COLO668 (cell line): ENCODE data around the gene INAFM1.
"Not testable (repeated sequence)": the region's sequence is repeated elsewhere in the genome, so short reads cannot be mapped to it uniquely, and the experiment has no call there.

Experiments used
- DNase-seq: peaks from one replicate; lab custom pipeline; 2025; ENCODE audit not compliant: unreplicated experiment; lab: John Stamatoyannopoulos, UW

The INAFM1 gene

GRCh38 chr19:47240996-47241918 lies 33.4 kb upstream of the INAFM1 start:
- DNase-seq, result peak; percentile 93

- DNase-seq, result no peak
Observed at GRCh38 chr19:47241919-47242577, 32.6 kb upstream of the INAFM1 start.

GRCh38 chr19:47243364-47243775 lies 31.3 kb upstream of the INAFM1 start:
- no peak for DNase-seq

DNA sequence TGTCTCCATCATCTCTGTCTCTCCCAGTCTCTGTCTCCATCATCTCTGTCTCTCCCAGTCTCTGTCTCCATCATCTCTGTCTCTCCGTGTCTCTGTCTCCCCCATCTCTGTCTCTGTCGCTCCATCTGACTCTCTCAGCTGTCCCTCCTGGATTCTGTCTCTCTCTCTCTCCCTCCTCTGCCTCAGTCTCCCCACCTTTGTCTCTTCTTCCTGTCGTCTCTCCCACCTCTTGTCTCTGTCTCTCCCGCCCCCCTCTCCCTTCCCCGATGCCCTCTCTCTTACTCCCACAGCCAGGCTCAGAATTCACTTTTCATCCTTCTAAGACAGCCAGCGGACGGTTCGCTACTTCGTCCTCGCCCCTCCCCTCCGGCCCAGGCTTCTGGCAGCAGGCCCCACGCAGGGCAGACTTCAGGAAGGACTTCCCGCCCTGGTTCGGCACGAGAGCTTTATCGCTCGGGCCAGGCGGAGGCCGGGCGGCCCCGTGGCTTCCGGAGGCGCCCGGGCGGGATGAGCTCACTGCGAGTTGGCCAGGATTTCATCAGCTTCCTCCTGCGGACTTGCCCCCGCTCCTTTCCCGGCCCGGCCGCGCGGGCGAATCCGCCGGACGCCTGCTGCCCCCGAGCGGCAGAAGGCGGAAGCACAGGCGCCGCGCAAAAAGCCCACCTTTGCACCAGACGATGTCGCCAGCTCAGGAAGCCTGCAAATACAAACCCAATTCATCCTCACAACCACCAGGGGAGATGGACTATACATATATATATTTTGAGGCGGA lies 30.7 kb upstream of the INAFM1 start:
- DNase-seq, result peak; percentile 93

DNA sequence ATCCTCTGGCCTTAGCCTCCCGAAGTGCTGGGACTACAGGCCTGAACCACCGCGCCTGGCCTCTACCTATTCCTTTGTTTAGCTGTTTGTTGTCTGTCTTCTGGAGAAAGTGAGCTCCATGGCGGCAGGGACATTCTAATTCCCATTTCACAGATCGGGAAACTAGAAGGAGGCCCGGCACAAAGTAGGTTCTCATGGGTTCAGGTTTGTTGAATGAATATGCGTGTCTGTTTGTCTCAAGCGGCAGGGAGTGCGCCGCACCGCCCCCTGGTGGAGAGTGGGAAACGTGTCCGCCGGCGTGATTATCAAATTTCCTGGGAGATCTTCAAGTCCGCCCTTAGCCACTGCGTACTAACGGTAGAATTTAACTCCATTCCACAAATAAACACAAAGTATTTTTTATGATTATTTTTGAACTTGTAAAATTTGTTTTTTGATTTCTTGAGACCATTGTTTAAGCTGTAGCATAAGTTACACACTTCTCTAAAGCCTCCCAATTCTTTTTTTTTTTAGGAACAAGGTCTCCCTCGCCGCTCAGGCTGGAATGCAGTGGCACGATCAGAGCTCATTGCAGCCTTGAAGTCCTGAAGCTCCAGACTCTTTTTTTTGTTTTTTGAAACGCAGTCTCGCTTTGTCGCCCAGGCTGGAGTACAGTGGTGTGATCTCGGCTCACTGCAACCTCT lies 27.2 kb upstream of the INAFM1 start:
- DNase-seq, result peak; percentile 72

DNA sequence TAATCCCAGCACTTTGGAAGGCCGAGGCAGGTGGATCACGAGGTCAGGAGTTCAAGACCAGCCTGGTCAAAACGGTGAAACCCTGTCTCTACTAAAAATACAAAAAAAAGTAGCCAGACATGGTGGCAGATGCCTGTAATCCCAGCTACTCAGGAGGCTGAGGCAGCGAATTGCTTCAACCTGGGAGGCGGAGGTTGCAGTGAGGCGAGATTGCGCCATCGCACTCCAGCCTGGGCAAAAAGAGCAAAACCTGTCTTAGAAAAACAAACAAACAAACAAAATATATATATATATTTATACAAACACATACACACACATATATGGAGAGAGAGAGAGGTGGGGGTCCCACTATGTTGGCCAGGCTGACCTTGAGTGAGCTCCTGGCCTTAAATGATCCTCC lies 21.7 kb upstream of the INAFM1 start:
- DNase-seq, result not testable (repeated sequence)

DNA sequence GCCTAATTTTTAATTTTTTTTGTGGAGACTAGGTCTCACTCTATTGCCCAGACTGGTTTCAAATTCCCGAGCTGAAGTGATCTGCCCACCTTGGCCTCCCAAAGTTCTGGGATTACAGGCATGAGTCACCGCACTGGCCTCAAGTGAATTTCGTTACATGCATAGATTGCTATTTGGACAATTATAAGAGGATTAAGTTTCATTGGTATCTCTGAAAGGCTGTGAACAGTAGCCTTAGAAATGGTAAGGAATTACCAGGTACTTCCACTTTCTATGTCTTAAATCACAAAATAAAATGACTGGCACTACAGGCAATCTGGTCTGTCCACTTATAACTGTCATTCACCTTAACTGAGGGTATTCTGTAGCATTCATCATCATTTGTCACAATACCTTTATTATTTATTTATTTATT lies 21.2 kb upstream of the INAFM1 start:
- DNase-seq, result no peak

DNA sequence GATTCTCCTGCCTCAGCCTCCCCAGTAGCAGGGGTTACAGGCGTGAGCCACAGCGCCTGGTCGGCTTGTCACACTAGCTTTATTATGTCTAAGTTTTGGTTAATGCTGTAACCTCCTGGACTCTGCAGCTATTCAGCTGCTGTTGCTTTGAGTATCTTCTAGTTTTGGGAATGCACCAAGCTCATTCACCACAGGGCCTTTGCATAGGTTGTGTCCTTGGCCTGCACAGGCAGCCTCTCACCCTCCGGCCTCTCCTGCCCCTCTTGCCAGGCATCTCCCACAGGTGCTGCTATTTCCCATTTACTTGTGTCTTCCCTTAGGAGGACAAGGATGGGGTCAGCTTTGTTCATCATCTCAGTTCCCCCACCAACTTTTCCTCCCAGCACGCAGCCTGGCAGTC lies 20.7 kb upstream of the INAFM1 start:
- DNase-seq, result no peak

GRCh38 chr19:47255879-47256692 lies 18.6 kb upstream of the INAFM1 start, which contains the start of gene CCDC9:
Gene CCDC9, plus strand, starts transcription at chr19:47256525. Its CDS starts 1,876 bp downstream, at chr19:47258401.
- peak; percentile 99 for DNase-seq

- DNase-seq, result peak; percentile 100
Observed at GRCh38 chr19:47256693-47257410, 17.8 kb upstream of the INAFM1 start.

GRCh38 chr19:47257411-47258169 lies 17.1 kb upstream of the INAFM1 start:
- no peak for DNase-seq

DNA sequence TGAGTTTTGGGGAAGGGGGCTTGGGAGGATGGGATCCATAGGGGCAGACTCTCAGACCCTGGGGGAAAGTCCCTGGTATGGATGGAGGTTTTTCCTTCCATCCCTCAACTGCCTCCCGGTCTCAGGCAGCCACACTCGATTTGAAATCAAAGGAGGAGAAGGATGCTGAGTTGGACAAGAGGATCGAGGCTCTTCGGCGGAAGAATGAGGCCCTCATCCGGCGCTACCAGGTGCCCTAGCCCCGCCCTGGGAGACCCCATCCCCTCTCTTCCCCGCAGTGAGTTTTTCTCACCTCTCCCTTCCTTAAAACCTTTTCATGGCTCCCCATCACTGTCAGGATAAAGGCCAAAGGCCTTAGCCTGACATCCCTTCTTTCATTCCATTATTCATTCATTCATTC lies 16.3 kb upstream of the INAFM1 start:
- no peak for DNase-seq

DNA sequence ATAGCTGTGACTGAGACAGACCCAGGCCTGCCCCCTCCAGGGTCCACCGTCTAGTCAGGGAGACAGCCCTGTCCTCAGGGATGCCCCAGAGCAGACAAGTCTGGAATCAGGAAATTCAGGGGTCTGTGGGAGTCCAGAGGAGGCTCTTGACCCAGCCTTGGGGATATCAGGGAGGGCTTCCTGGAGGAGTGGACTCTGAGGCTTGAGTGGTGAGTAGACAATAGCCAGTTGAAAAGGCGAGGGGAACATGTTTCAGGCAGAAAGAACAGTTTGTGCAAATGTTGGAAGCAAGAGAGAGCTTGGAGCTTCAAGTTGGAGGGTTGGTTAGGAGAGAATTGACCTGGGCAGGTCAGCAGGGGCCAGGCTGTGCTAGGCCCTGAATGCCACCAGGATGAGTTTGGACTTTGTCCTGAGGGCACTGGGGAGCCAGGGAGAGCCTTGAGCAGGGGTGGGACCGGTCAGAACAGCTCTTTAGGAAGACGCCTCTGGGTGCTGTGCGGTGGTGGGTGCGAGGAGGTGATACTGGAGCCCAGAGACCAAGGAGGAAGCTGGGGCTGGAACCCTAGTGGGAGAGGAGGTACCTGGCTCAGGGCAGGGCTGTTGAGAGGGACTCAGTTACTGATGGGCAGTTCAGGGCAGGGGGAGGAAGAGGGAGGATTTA lies 15.7 kb upstream of the INAFM1 start:
- no peak for DNase-seq

DNA sequence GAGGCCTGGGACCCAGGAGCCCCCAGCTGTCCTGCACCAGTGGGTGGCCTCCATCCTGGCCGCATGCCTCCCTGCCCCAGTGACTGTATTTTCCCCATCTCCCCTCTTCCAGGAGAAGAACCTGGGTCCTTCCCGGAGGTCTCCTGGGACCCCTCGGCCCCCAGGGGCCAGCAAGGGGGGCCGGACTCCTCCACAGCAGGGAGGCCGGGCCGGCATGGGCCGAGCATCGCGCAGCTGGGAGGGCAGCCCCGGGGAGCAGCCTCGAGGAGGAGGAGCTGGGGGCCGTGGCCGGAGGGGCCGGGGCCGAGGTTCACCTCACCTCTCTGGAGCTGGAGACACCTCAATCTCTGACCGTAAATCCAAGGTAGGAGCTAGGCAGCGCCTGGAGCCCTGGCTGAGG lies 14.2 kb upstream of the INAFM1 start:
- no peak for DNase-seq

DNA sequence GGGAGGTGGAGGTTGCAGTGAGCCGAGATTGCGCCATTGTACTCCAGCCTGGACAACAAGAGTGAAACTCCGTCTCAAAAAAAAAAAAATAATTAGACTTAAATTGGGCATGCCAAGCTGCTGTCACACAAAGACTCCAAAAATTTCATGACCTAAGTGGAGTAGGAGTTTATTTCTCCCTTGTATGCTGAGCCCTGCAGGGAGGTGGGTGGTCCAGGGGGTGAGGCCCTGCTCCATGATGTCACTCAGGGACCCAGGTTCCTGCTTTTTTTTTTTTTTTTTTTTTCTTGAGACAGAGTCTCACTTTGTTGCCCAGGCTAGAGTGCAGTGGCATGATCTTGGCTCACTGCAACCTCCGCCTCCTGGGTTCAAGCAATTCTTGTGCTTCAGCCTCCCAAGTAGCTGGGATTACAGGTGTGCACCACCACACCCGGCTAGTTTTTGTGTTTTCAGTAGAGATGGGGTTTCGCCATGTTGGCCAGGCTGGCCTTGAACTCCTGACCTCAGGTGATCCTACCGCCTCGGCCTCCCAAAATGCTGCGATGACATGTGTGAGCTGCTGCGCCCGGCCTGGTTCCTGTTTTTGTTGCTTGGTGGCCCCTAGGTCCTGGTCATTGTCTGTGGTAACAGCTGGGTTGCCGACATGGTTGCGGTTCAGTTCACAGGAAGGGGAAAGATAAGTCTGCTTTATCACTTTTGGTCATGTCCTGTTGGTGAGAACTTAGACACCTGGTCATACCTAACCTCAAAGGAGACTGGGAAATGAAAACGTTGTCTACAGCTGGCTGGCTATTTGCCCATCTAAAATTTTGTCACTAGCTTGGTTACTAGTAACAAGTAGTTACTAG lies 12.5 kb upstream of the INAFM1 start:
- not testable (repeated sequence) for DNase-seq

DNA sequence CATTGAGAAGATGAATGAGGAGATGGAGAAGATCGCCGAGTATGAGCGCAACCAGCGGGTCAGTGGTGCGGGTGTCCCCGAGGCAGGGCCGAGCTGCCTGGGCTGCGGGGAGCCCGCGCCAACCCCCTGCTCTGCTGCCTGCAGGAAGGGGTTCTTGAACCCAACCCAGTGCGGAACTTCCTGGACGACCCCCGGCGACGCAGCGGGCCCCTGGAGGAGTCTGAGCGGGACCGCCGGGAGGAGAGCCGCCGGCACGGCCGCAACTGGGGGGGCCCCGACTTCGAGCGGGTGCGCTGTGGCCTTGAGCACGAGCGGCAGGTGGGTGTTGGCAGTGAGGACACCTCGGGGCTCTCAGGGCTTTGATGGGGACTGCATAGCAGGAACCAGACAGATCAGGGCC lies 10.1 kb upstream of the INAFM1 start:
- no peak for DNase-seq

- no peak for DNase-seq
Observed at GRCh38 chr19:47266401-47266941, 8.2 kb upstream of the INAFM1 start.
